OCI-LY7 (cell line): ENCODE measurements around the gene SETDB1. TPM values are rescaled to one million over a fixed set of nuclear protein-coding genes. Genes with fewer than 3 reads are reported as not detected.
A peak's percentile ranks its signal among the peaks of the same experiment; 100 is the strongest.
"Not testable (repeated sequence)": the region's sequence is repeated elsewhere in the genome, so short reads cannot be mapped to it uniquely, and the experiment has no call there.

Source experiments
- Bru-seq: library from RNA; stranded (reverse); fragments of 400-500 nt; gene quantifications from one replicate; lab custom pipeline; 2021; lab: Mats Ljungman, UMichigan
- BruChase-seq, 2 experiments: library from RNA; stranded (reverse); fragments of 400-500 nt; gene quantifications; one replicate each; lab custom pipeline; 2021; lab: Mats Ljungman, UMichigan
- BruUV-seq: library from RNA; stranded (reverse); fragments of 400-500 nt; replicated peaks from 2 replicates; lab custom pipeline; 2021; lab: Mats Ljungman, UMichigan
- CTCF ChIA-PET: fragments of 300-600 bp; sonication (Branson Sonifier 250); formaldehyde crosslinking; loops from one replicate; lab custom pipeline; 2022; ENCODE audit warnings: antibody characterized with exemption; ENCODE audit not compliant: unreplicated experiment; lab: Charles Lee
- POLR2A ChIA-PET: fragments of 300-600 bp; sonication (Branson Sonifier 250); formaldehyde crosslinking; loops from one replicate; lab custom pipeline; 2022; ENCODE audit warnings: antibody characterized with exemption; lab: Charles Lee
- DNase-seq: peaks from one replicate; pipeline ENCODE4 v3.0.0-alpha.2; 2015; ENCODE audit warnings: low spot score
- H2AFZ ChIP-seq: fragments of 200-600 bp; sonication (generic), shearing (Covaris generic); 2 replicates; pipeline ENCODE4 v1.6.1; 2014; ENCODE audit warnings: mild to moderate bottlenecking, antibody characterized with exemption, low read length, moderate library complexity
- H3K27ac ChIP-seq: fragments of 200-600 bp; sonication (generic); 2 replicates; pipeline ENCODE4 v1.5.1; 2014; ENCODE audit warnings: mixed run types, low read depth, mild to moderate bottlenecking, moderate library complexity, low read length, inconsistent platforms; ENCODE audit not compliant: poor library complexity, severe bottlenecking
- H3K36me3 ChIP-seq: fragments of 200-600 bp; sonication (generic); 2 replicates; pipeline ENCODE4 v1.6.1; 2014; ENCODE audit warnings: mild to moderate bottlenecking, antibody characterized with exemption, low read length, moderate library complexity, mixed read lengths; ENCODE audit not compliant: insufficient read depth
- H3K4me1 ChIP-seq: fragments of 200-600 bp; sonication (generic); 2 replicates; pipeline ENCODE4 v1.5.1; 2014; ENCODE audit warnings: mild to moderate bottlenecking, low read length; ENCODE audit not compliant: insufficient read depth, poor library complexity, severe bottlenecking
- H3K4me2 ChIP-seq: fragments of 200-600 bp; sonication (generic); 2 replicates; pipeline ENCODE4 v1.6.1; 2014; ENCODE audit warnings: mild to moderate bottlenecking, low read length
- H3K4me3 ChIP-seq: fragments of 200-600 bp; sonication (generic); 2 replicates; pipeline ENCODE4 v1.5.1; 2014; ENCODE audit warnings: mild to moderate bottlenecking, low read depth, low read length; ENCODE audit not compliant: poor library complexity, severe bottlenecking
- H3K79me2 ChIP-seq: fragments of 200-600 bp; sonication (generic); 2 replicates; pipeline ENCODE4 v1.6.1; 2016; ENCODE audit warnings: low read depth, mild to moderate bottlenecking, low read length, moderate library complexity, mixed read lengths; ENCODE audit not compliant: insufficient read depth
- H3K9me2 ChIP-seq: fragments of 200-600 bp; sonication (generic); 2 replicates; pipeline ENCODE4 v1.6.1; 2016; ENCODE audit warnings: mild to moderate bottlenecking, low read length, mixed read lengths; ENCODE audit not compliant: insufficient read depth
- H3K9me3 ChIP-seq: fragments of 200-600 bp; sonication (generic); 2 replicates; pipeline ENCODE4 v1.6.1; 2014; ENCODE audit warnings: mild to moderate bottlenecking, mixed run types, low read length, mixed read lengths
- H4K20me1 ChIP-seq: fragments of 200-600 bp; sonication (generic); 2 replicates; pipeline ENCODE4 v1.6.1; 2014; ENCODE audit warnings: mild to moderate bottlenecking, antibody characterized with exemption, low read length, moderate library complexity, mixed read lengths; ENCODE audit not compliant: insufficient read depth
- EZH2phosphoT487 ChIP-seq: fragments of 200-600 bp; sonication (generic); IDR thresholded peaks from 2 replicates; pipeline ENCODE4 v1.6.1; 2018; ENCODE audit warnings: low read depth, borderline replicate concordance, mild to moderate bottlenecking, mixed run types, antibody characterized with exemption, low read length, moderate library complexity, mixed read lengths
- intact Hi-C: fragments of 100-400 bp; cut with micrococcal nuclease; formaldehyde crosslinking; loops from one replicate; pipeline ENCODE4 v1.10.0; 2022; ENCODE audit not compliant: unreplicated experiment
- long read RNA-seq: library from polyadenylated mRNA; stranded (forward); transcript quantifications from one replicate; pipeline ENCODE4 v2.0.0, GENCODE V29; 2022
- total RNA-seq, 2 experiments: library from RNA; depleted of rRNA in 1 of 2; stranded (reverse); fragments of >200 nt in 1 of 2; shearing (Covaris generic) in 1 of 2; gene quantifications; 2 replicates each; pipeline ENCODE4 v1.2.3, GENCODE V29; 2014 to 2022
- TF ChIP-seq, protein P1 (sequence below): fragments of 200-600 bp; sonication (generic); conservative IDR thresholded peaks from 2 replicates; pipeline ENCODE4 v1.5.1; 2014; ENCODE audit warnings: mild to moderate bottlenecking, antibody characterized with exemption, low read length, moderate library complexity, mixed read lengths

The SETDB1 gene
- total RNA-seq (2014; rRNA removed; shearing (Covaris generic)) (42.3 and 66.8 TPM in 2 replicates), total RNA-seq (2022) (73.6 and 81.1 TPM in 2 replicates), Bru-seq, nascent RNA (percentile 75 among the genes with signal in this experiment), BruChase-seq, experiment 1, labeled RNA remaining after a 6-hour chase (percentile 78 among the genes with signal in this experiment), BruChase-seq, experiment 2, labeled RNA remaining after a 2-hour chase (percentile 80 among the genes with signal in this experiment)
- long read RNA-seq, full-length matches to known transcripts: 3 of 27 reads
- long read RNA-seq, partial matches to known transcripts: 13 of 27 reads
- long read RNA-seq, other reads (novel, unspliced or antisense): 11 of 27 reads

DNA sequence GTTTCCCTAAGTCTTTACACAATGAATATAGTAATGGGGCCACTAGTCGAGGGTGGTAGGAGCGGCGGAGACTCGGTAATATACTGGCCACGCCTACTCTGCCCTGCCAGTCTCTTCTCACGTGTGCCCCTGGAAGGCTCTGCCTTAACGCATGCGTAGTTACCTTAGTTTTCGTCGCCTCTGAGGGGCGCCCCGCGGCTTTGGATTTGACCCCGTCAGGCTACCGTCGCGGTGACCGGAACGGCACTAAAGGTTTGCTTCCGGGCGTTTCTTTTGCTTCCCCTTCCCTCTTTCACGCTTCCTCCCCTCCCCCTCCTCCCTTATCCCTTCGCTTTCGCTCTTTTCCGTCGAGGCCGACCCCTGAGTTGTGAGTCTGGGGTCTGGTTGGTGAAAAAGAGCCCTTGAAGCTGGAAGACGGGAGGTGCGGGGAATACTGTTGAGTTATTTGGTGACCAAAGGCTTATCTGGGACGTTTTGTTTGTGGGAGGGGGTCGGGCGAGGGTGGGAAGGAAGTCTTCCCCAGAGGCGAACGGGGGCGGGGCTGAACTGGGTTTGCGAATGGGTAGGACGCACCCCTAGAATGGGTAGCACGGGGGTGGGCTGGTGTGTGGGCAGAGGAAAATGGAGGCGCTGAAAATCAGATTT is at the start of gene SETDB1:
Gene SETDB1 (plus strand): TSS at position 267 of the 645 bp plus-strand sequence. CDS start 1,352 bp downstream, outside the sequence.
- no peaks in the 10 kb centered on the region for H3K9me2 ChIP-seq
- no peaks in the 10 kb centered on the region for H4K20me1 ChIP-seq
- H3K27ac ChIP-seq: peak within 1 kb of the TSS; percentile 64
- H3K4me1 ChIP-seq: peaks cover 37% of the 10 kb centered on the region
- peaks cover 14% of the 10 kb centered on the region; the same call in 1 of the 2 replicates for H3K9me3 ChIP-seq
- intact Hi-C loops: loop anchor here (1.0 to 10.0 kb wide), 3 partner anchors 48 to 365 kb away; partner anchors contain the start of genes CERS2 and ENSA
- H2AFZ ChIP-seq: peak within 1 kb of the TSS; percentile 92
- peak within 1 kb of the TSS; percentile 75 for H3K4me3 ChIP-seq
- peaks cover 20% of the 10 kb centered on the region; the same call in 1 of the 2 replicates for H3K79me2 ChIP-seq
- DNase-seq: peak; percentile 99
- CTCF ChIA-PET: no interaction called here
- peak within 1 kb of the TSS; percentile 79 for H3K4me2 ChIP-seq
- no TSS peak for BruUV-seq
- H3K36me3 ChIP-seq: peaks cover 40% of the 10 kb centered on the region
- POLR2A ChIA-PET: interaction anchor here (0.5 to 1.6 kb wide), 7 partner anchors 8 to 364 kb away, joined by 3 to 4 read pairs (median 3); no protein-coding TSS in a partner anchor
- TF ChIP-seq EZH2phosphoT487: no peak
- TF ChIP-seq, protein P1, sequence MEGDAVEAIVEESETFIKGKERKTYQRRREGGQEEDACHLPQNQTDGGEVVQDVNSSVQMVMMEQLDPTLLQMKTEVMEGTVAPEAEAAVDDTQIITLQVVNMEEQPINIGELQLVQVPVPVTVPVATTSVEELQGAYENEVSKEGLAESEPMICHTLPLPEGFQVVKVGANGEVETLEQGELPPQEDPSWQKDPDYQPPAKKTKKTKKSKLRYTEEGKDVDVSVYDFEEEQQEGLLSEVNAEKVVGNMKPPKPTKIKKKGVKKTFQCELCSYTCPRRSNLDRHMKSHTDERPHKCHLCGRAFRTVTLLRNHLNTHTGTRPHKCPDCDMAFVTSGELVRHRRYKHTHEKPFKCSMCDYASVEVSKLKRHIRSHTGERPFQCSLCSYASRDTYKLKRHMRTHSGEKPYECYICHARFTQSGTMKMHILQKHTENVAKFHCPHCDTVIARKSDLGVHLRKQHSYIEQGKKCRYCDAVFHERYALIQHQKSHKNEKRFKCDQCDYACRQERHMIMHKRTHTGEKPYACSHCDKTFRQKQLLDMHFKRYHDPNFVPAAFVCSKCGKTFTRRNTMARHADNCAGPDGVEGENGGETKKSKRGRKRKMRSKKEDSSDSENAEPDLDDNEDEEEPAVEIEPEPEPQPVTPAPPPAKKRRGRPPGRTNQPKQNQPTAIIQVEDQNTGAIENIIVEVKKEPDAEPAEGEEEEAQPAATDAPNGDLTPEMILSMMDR: 0 out of 2 replicates have a peak, but pooled peaks have one; percentile 35

DNA sequence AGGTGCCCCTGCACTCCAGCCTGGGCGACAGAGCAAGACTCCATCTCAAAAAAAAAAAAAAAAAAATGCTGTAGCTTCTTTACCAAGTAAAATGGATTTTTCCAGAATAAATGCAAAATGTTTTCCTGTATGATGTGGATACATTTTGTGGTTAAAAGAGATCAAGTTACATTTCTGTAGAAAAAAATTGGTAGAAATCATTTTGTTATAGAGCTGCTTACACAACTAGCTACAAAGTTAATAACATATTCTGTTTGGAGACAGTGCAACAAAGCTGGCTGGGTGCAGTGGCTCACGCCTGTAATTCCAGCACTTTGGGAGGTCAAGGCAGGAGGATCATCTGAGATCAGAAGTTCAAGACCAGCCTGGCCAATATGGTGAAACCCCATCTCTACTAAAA is 47.2 kb upstream of the SETDB1 start:
- H2AFZ ChIP-seq, H3K27ac ChIP-seq, H3K36me3 ChIP-seq, H3K9me2 ChIP-seq, H3K4me3 ChIP-seq, H4K20me1 ChIP-seq, H3K4me2 ChIP-seq, intact Hi-C loops, DNase-seq, CTCF ChIA-PET, H3K9me3 ChIP-seq, BruUV-seq: not testable (repeated sequence)
- POLR2A ChIA-PET: interaction anchor here (0.6 to 1.1 kb wide), 3 partner anchors 9 to 262 kb away, joined by 3 read pairs; no protein-coding TSS in a partner anchor
- Histone ChIP-seq H3K79me2 (peaks cover 22% of the 10 kb centered on the region; the same call in 1 of the 2 replicates), H3K4me1 (peaks cover 29% of the 10 kb centered on the region)

DNA sequence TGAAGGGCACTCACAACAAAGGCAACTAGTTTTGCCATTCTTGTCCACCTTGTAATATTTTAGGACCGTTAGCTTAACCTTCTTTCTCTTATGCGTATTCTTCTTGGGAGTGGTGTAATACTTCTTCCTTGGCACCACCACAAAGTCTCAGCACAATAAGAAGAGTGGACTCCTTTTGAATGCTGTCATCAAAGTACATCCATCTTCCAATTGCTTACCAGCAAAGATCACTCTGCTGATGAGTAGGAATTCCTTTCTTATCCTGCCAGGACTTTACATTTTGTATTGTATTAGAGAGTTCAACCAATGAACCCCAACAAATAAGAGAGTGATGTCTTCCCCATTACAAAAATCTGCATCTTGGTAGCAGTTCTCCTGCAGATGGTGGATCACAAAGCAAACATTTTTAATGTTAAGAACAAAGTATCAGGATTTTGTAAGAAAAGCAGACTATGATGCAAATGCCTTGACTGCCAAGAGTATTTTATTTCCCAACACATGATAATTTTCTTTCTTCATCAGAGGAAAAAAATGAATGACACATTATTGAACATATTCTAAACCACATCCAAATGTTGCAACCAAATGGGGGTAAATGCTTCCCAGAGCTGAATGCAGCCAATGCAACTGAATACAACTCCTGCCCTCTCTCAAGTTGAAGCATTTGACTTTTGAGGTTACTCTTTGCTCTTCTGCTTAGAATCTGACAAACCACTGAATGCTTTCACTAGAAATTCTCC is 44.7 kb upstream of the SETDB1 start:
- no peaks in the 10 kb centered on the region for H3K9me3 ChIP-seq
- DNase-seq: no peak
- H3K36me3 ChIP-seq: no peaks in the 10 kb centered on the region
- H3K4me3 ChIP-seq: no peak overlapping the region
- no peak overlapping the region for H2AFZ ChIP-seq
- H3K9me2 ChIP-seq: no peaks in the 10 kb centered on the region
- no peaks in the 10 kb centered on the region for H3K79me2 ChIP-seq
- ChIA-PET POLR2A (interaction anchor here (1.0 to 1.2 kb wide), 2 partner anchors 41 to 53 kb away, joined by 3 read pairs; no protein-coding TSS in a partner anchor), CTCF (no interaction called here)
- intact Hi-C loops: no loop called here
- TF ChIP-seq, protein P1: no peak
- no peak for TF ChIP-seq EZH2phosphoT487
- H3K4me1 ChIP-seq: peaks cover 14% of the 10 kb centered on the region
- no peak overlapping the region for H3K27ac ChIP-seq
- BruUV-seq: no TSS peak
- H3K4me2 ChIP-seq: no peak overlapping the region
- no peaks in the 10 kb centered on the region for H4K20me1 ChIP-seq

DNA sequence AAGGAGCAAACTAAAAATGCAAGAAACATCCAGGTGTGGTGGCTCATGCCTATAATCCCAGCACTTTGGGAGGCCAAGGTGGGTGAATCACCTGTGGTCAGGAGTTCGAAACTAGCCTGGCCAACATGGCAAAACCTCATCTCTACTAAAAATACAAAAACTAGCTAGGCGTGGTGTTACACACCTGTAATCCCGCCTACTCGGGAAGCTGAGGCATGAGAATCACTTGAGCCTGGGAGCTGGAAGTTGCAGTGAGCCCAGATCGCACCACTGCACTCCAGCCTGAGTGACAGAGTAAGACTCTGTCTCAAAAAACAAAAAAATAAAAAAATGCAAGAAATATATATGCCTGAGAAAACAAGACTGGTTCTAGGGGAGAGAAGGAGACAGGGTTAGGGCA is 43.0 kb upstream of the SETDB1 start:
- H3K9me2 ChIP-seq, H4K20me1 ChIP-seq, DNase-seq, H3K4me2 ChIP-seq, intact Hi-C loops, H3K9me3 ChIP-seq, BruUV-seq, H3K27ac ChIP-seq, H3K79me2 ChIP-seq, CTCF ChIA-PET, H3K4me1 ChIP-seq, H3K4me3 ChIP-seq, H3K36me3 ChIP-seq: not testable (repeated sequence)
- peak overlapping the region; percentile 60; the same call in 1 of the 2 replicates for H2AFZ ChIP-seq
- POLR2A ChIA-PET: interaction anchor here (0.6 to 1.5 kb wide), 4 partner anchors 34 to 797 kb away, joined by 3 read pairs; no protein-coding TSS in a partner anchor
